ENCODE results near the gene DPY19L3. TPM values are rescaled to one million over a fixed set of nuclear protein-coding genes. Genes with fewer than 3 reads are reported as not detected.

The DPY19L3 gene
- polyA plus RNA-seq, 1 of the 3 experiments (the other 2 are of a cell fraction), result 25.2 TPM

GRCh38 chr19:32522967-32523366, 117.4 kb downstream of the DPY19L3 start (continued):
- no peak for TF ChIP-seq REST (IDR thresholded peaks at IDR 0.05; ENCODE audit: low read depth, low read length)
- no peak for TF ChIP-seq TCF12 (IDR thresholded peaks at IDR 0.05)
- no peak for TF ChIP-seq CTCF (IDR thresholded peaks at IDR 0.05)
- no peak for TF ChIP-seq PBX3 (IDR thresholded peaks at IDR 0.05)
- no peak for TF ChIP-seq SMC3 (IDR thresholded peaks at IDR 0.05; ENCODE audit: low read depth, low read length)
- no peak for TF ChIP-seq NRF1 (IDR thresholded peaks at IDR 0.05; ENCODE audit: low read depth, low read length)

GRCh38 chr19:32526895-32527294, 121.3 kb downstream of the DPY19L3 start:
- no peaks in the 10 kb centered on the region for H3F3A ChIP-seq (replicated peaks; ENCODE audit: insufficient read depth)
- ChIA-PET POLR2A (no interaction called here), CTCF (no interaction called here)
- 62% methylated on average over 4 of the region's 4 CpGs for WGBS (ENCODE audit: low lambda C conversion rate)
- H3K9ac ChIP-seq, result no peak overlapping the region
- H3K27me3 ChIP-seq (ENCODE audit: insufficient read depth), result no peaks in the 10 kb centered on the region
- no peak for DNase-seq
- H3K79me2 ChIP-seq (ENCODE audit: insufficient read depth), result no peaks in the 10 kb centered on the region
- no peaks in the 10 kb centered on the region for H4K20me1 ChIP-seq (ENCODE audit: insufficient read depth)
- H2AFZ ChIP-seq (ENCODE audit: low read depth), result no peak overlapping the region
- H3K4me1 ChIP-seq (ENCODE audit: control insufficient read depth in 1 of 2, insufficient read depth in 2 of 2, low read depth in 1 of 2, low read length in 1 of 2), result no peaks in the 10 kb centered on the region
- no peaks in the 10 kb centered on the region for H3K9me2 ChIP-seq
- H3K9me3 ChIP-seq, result no peaks in the 10 kb centered on the region
- no peak overlapping the region for H3K4me3 ChIP-seq (ENCODE audit: low read depth in 2 of 2, low read length in 1 of 2)
- no peak for TF ChIP-seq IRF3 (IDR thresholded peaks at IDR 0.05; ENCODE audit: low read depth, low read length)
- no peak for TF ChIP-seq GATA2 (CRISPR knock-in tag; IDR thresholded peaks at IDR 0.05)
- TF ChIP-seq FOXJ3 (CRISPR knock-in tag; IDR thresholded peaks at IDR 0.05), result no peak
- TF ChIP-seq SMC3 (IDR thresholded peaks at IDR 0.05; ENCODE audit: low read depth, low read length), result no peak
- no peak for TF ChIP-seq CTCF (IDR thresholded peaks at IDR 0.05)
- TF ChIP-seq NRF1 (IDR thresholded peaks at IDR 0.05; ENCODE audit: low read depth, low read length), result no peak
- no peak for TF ChIP-seq MXI1 (IDR thresholded peaks at IDR 0.05; ENCODE audit: low read depth, low read length)
- no peak for TF ChIP-seq TEAD4 (IDR thresholded peaks at IDR 0.05; ENCODE audit: borderline replicate concordance, insufficient read depth)
- TF ChIP-seq REST (IDR thresholded peaks at IDR 0.05; ENCODE audit: low read depth, low read length), result no peak
- no peak for TF ChIP-seq YY1 (IDR thresholded peaks at IDR 0.05; ENCODE audit: low read depth)
- no peaks in the 10 kb centered on the region for H3K36me3 ChIP-seq (replicated peaks in 1 of 2; ENCODE audit: control insufficient read depth in 1 of 2, insufficient read depth in 2 of 2, low read length in 1 of 2)
- no peak overlapping the region for H3K4me2 ChIP-seq
- no peak overlapping the region for H3K27ac ChIP-seq (ENCODE audit: low read depth in 2 of 2, low read length in 1 of 2)

Measured in SK-N-SH (cell line).